ENCODE data around the gene MOGAT1. TPM values are rescaled to one million over a fixed set of nuclear protein-coding genes. Genes with fewer than 3 reads are reported as not detected.

MOGAT1 gene
- total RNA-seq, 1 experiment from 2014 or later = not detected

DNA sequence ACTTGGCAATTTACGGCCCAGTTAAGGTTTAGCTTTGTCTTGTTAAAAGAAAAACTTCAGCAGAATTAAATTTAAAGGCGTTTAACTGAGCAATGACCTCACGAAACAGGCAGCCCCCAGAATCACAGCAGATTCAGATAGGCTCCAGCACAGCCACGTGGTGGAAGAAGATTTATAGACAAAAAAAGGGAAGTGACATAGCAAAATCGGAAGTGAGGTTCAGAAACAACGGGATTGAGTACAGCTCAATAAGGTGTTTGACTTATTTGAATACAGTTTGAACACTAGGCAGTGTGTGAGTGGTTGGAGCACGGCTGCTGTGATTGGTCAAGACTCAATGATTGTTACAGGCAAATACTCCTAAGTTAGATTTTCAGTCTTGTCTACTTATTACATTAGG is 79.8 kb downstream of the MOGAT1 start:
- no peak overlapping the region for H2BK120ac ChIP-seq (ENCODE audit: low read depth, low read length, poor library complexity, severe bottlenecking)
- Mint-ChIP-seq H3K27ac (no peak overlapping the region), H3K4me1 (peaks cover 41 to 49% of the 10 kb centered on the region in 2 experiments), H3K4me3 (no peak overlapping the region), H3K36me3 (ENCODE audit: insufficient read depth in 1 of 3, low read depth in 3 of 3) (no peaks in the 10 kb centered on the region; a peak in 1 of 7 replicates), H3K9me3 (peaks cover 0 to 3% of the 10 kb centered on the region in 2 experiments; a peak in 1 of 5 replicates), H3K27me3 (ENCODE audit: low read depth) (peaks cover 36% of the 10 kb centered on the region)
- H3K4me2 ChIP-seq (ENCODE audit: insufficient read depth, insufficient read length, low read length) = no peak overlapping the region
- no CpG with 5 or more reads among the region's 7 CpGs for WGBS (ENCODE audit: extremely low coverage, insufficient read length, low lambda C conversion rate)
- H3K79me2 ChIP-seq (ENCODE audit: insufficient read depth, low read length) = no peaks in the 10 kb centered on the region
- no peaks in the 10 kb centered on the region for H4K20me1 ChIP-seq (ENCODE audit: control insufficient read depth, insufficient read depth, insufficient read length)
- no peak overlapping the region for H3K18ac ChIP-seq (ENCODE audit: insufficient read length, low read depth, low read length)
- H2BK5ac ChIP-seq (ENCODE audit: insufficient read length, low read length) = no peak overlapping the region
- H3K23ac ChIP-seq (ENCODE audit: insufficient read length, low read depth, low read length) = no peak overlapping the region
- no peak overlapping the region for H4K5ac ChIP-seq (ENCODE audit: insufficient read length, low read depth, low read length)
- H3T11ph ChIP-seq (ENCODE audit: low read length) = no peak overlapping the region
- peaks cover 8% of the 10 kb centered on the region; the same call in 1 of the 2 replicates for H3K4me1 ChIP-seq (ENCODE audit: insufficient read depth, low read length)
- H2BK20ac ChIP-seq (ENCODE audit: low read depth, low read length, poor library complexity, severe bottlenecking) = no peak overlapping the region
- no peaks in the 10 kb centered on the region for H3K23me2 ChIP-seq (ENCODE audit: insufficient read length, low read depth, low read length, poor library complexity, severe bottlenecking)
- no peak overlapping the region for H2AFZ ChIP-seq (ENCODE audit: low read length)
- H2BK15ac ChIP-seq (ENCODE audit: low read depth, low read length) = no peak overlapping the region
- H3K14ac ChIP-seq (ENCODE audit: insufficient read depth, low read length) = no peak overlapping the region
- no peak overlapping the region for H3K56ac ChIP-seq (ENCODE audit: insufficient read length, low read depth, low read length)
- TF ChIP-seq, protein P1, sequence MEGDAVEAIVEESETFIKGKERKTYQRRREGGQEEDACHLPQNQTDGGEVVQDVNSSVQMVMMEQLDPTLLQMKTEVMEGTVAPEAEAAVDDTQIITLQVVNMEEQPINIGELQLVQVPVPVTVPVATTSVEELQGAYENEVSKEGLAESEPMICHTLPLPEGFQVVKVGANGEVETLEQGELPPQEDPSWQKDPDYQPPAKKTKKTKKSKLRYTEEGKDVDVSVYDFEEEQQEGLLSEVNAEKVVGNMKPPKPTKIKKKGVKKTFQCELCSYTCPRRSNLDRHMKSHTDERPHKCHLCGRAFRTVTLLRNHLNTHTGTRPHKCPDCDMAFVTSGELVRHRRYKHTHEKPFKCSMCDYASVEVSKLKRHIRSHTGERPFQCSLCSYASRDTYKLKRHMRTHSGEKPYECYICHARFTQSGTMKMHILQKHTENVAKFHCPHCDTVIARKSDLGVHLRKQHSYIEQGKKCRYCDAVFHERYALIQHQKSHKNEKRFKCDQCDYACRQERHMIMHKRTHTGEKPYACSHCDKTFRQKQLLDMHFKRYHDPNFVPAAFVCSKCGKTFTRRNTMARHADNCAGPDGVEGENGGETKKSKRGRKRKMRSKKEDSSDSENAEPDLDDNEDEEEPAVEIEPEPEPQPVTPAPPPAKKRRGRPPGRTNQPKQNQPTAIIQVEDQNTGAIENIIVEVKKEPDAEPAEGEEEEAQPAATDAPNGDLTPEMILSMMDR (conservative IDR thresholded peaks at IDR 0.05) = no peak
- H3K27me3 ChIP-seq (ENCODE audit: insufficient read depth, low read length) = no peaks in the 10 kb centered on the region
- no peak overlapping the region for H4K8ac ChIP-seq (replicated peaks; ENCODE audit: insufficient read length, low read depth, low read length)
- no peaks in the 10 kb centered on the region for H3K79me1 ChIP-seq (ENCODE audit: insufficient read depth, low read depth, low read length, poor library complexity, severe bottlenecking)
- DNase-seq = no peak
- no peaks in the 10 kb centered on the region for H3K9me3 ChIP-seq (ENCODE audit: control insufficient read depth, low read depth, low read length)
- H3K9ac ChIP-seq (ENCODE audit: extremely low read depth, insufficient read length, low read length) = no peak overlapping the region
- no peak overlapping the region for H3K27ac ChIP-seq (ENCODE audit: insufficient read length, low read depth, low read length)
- H3K4ac ChIP-seq (ENCODE audit: low read depth, low read length) = no peak overlapping the region
- no peak overlapping the region for H4K91ac ChIP-seq (ENCODE audit: insufficient read length, low read depth, low read length)
- no peak overlapping the region for H2BK12ac ChIP-seq (ENCODE audit: insufficient read length, low read depth, low read length)
- no peak overlapping the region for H2AK5ac ChIP-seq (ENCODE audit: insufficient read length, low read length)

All from H9 (cell line).